ENCODE measurements around the gene DDOST. TPM values are rescaled to one million over a fixed set of nuclear protein-coding genes. Genes with fewer than 3 reads are reported as not detected.
A peak's percentile ranks its signal among the peaks of the same experiment; 100 is the strongest.

Gene DDOST
- total RNA-seq, 1 donor from 2014 or later: 104 TPM

DNA sequence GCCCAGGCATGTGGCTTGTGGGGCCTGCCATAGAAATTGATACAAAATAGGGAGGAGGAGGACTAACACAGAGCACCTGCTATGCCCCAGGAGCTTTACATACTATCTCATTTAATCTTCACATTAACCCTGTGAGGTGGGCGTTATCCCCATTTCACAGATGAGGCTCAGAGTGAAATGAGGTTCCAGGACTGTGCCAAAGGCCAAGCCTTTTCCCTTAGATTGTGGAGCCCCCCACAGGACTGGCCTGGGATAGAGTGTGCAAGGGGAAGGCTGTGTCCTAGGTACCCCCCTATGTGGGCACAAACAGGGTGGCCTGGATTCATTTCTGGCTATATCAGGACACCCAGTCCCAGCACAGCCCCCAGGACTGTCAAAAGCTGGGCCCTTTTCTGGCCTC is 2.2 kb upstream of the DDOST start:
- ATAC-seq (no peak), DNase-seq (ENCODE audit: low spot score) (no peak)

- no peak for DNase-seq (ENCODE audit: low spot score)
- no peak for ATAC-seq
These were observed 924 bp upstream of the DDOST start for GRCh38 chr1:20662110-20662475.

GRCh38 chr1:20660847-20661206 is 342 bp downstream of the DDOST start:
- no peak for ATAC-seq
- no peak for DNase-seq (ENCODE audit: low spot score)

DNA sequence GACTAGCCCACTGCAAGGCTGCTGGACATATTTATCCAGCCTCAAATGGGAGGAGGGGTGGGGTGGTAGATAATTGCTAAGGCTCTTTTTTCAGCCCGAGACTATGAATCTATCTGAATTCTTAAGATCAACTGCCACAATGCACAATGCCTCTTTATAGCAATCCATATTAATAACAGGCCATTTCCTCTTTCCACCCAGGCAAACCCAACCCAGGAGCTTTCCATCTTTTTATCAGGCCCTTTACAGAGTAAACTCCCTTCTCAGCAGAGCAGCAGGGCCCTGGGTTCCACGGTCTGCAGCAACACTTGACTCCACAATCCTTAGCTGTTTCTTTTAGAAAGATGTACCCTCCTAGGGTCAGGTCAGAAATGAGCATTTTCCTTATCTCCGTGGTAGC is 806 bp downstream of the DDOST start:
- no peak for ATAC-seq

GRCh38 chr1:20658166-20658915 is 2.8 kb downstream of the DDOST start:
- ATAC-seq: no peak

More for the DNA sequence above, 806 bp downstream of the DDOST start:
- no peak for DNase-seq (ENCODE audit: low spot score)

GRCh38 chr1:20657024-20657423 is 4.1 kb downstream of the DDOST start:
- ATAC-seq: no peak
- DNase-seq (ENCODE audit: low spot score): no peak

More at GRCh38 chr1:20658166-20658915, 2.8 kb downstream of the DDOST start:
- DNase-seq (ENCODE audit: low spot score): no peak

DNA sequence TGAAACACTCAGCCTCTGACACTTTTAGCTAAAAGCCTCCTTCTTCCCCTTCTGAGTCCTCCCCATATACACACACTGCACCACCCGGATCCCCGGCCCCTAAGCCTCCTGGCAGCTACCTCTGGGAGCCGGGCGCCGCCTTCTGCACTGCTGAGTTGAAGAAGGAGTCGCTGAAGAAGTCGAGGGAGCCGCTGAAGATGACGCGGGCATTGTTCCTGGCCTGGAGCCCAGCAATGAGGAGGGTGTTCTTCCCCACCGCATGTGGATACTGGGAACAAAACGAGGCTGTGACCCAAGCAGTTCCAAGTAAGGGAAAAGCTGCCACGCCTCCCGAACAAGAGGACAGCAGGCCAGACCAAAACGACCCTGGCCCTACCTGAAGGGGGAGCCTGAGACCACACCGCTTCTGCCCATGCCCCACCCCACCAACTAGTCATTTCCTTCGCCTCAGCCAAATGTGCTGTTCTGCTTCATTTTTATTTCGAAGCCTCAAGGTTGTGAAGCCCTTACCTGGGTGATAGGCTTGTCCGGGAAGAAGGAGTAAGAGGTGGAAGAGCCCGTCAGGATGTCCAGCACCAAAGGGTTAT is 7.0 kb downstream of the DDOST start:
- DNase-seq (ENCODE audit: low spot score): no peak
- ATAC-seq: no peak

DNA sequence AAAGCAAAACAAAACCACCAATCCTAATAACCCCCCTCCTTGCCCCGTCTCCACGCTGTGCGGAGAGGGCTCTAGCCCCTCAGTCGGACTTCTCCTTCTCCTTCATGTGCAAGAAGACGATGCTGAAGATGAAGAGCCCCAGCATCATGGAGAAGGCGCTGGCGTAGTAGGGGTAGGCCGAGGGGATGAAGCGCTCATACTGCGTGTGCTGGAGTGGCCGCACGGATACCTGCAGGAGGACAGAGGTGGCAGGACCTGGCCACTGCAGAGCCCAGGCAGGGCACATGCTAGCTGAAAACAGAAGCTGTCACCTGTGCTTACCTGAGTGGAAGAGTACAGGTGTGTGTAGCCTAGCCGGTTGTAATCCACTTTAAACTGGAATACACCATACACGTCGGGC is 8.9 kb downstream of the DDOST start:
- ATAC-seq (no peak), DNase-seq (ENCODE audit: low spot score) (no peak)

DNA sequence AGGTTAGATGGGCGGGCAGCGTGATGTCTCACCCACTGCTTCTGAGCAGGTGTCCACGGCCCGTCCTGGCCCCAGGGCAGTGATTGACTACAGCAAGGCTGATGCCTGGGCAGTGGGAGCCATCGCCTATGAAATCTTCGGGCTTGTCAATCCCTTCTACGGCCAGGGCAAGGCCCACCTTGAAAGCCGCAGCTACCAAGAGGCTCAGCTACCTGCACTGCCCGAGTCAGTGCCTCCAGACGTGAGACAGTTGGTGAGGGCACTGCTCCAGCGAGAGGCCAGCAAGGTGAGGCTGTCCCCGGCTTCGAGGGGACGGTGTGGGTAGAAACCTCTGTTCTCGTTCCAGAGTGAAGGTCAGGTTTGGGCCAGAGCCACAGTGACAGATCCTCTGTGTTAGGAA is 12.2 kb downstream of the DDOST start:
- ATAC-seq (no peak), DNase-seq (ENCODE audit: low spot score) (no peak)

DNA sequence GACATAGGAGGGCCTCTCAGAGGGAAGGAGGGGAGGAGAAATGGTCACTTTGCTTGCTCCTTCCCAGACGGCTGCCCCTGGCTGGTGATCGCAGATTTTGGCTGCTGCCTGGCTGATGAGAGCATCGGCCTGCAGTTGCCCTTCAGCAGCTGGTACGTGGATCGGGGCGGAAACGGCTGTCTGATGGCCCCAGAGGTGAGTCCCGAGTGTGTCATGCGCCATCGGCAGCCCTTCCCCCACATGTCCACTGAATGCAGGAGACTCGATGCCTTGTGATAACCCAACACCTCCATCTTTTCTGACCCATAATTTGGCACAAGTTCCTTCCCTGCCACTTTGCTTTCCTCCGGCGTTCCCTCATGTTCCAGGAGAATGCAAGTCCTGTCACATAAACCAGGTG is 12.7 kb downstream of the DDOST start:
- no peak for DNase-seq (ENCODE audit: low spot score)
- no peak for ATAC-seq

GRCh38 chr1:20645414-20645813 is 15.8 kb downstream of the DDOST start:
- no peak for ATAC-seq
- DNase-seq (ENCODE audit: low spot score): no peak

- no peak for ATAC-seq
- DNase-seq (ENCODE audit: low spot score): no peak
These were observed 16.8 kb downstream of the DDOST start for GRCh38 chr1:20644416-20644815.

DNA sequence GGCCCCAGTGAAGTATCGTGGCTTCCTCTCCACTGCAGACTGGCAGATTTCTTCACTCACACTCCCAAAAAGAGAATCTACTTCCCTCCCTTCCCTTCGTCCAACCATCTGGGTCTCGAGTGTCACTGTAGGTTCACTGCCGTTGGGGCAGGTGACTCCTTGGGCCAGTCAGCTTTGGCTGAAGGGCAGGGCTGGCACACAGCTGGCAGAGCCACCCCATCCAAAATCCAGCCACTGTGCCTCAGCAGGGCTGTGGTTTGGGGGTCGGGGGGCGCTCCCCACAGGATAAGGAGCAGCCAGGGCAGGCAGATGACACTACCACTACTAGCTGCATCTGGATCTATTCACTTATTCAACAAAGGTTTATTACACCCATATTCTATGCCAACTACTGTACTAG is 18.1 kb downstream of the DDOST start:
- DNase-seq (ENCODE audit: low spot score) (no peak), ATAC-seq (no peak)

DNA sequence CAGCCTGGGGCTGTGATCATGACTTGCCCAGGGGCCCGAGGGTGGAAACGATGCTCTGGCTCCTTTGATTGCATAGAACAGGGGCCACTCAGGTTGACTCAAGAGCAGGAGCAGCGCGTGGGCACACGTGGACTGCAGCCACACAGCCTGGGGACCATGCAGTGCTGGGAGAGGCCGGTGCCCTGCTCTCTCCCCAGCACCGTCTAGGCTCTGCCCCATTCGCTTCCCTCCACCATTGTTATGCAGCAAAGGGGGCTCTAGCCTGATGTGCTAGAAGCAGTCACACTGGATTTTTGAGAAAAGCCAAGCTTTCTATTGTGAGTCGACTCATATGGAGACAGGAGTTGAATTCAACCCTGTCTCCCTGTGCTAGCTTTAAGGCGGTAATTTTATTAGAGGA is 19.2 kb downstream of the DDOST start:
- DNase-seq (ENCODE audit: low spot score) (no peak), ATAC-seq (no peak)

DNA sequence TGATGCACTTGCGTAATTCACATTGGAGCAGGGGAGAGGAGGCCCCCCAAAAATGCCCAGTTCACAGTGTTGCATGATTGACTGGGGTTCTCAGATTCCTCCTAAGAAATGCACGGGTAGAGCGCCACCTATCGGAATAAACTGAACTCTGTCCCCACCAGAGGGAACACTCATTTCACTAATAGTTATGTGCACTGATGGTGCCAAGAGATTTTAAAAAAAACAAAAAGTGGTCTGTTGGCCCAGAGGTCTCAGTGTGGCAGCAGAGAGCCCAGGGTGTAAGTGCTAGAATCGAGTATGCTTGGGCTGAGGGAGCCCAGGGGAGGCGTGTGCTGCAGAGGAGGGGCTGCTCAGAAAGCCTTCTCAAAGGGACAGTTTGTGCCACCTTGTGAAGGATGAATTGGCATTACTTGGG is 21.0 kb downstream of the DDOST start:
- no peak for DNase-seq (ENCODE audit: low spot score)
- peak; percentile 79 for ATAC-seq

- ATAC-seq: no peak
- DNase-seq (ENCODE audit: low spot score): no peak
These were observed 24.3 kb downstream of the DDOST start for GRCh38 chr1:20636785-20637347.

DNA sequence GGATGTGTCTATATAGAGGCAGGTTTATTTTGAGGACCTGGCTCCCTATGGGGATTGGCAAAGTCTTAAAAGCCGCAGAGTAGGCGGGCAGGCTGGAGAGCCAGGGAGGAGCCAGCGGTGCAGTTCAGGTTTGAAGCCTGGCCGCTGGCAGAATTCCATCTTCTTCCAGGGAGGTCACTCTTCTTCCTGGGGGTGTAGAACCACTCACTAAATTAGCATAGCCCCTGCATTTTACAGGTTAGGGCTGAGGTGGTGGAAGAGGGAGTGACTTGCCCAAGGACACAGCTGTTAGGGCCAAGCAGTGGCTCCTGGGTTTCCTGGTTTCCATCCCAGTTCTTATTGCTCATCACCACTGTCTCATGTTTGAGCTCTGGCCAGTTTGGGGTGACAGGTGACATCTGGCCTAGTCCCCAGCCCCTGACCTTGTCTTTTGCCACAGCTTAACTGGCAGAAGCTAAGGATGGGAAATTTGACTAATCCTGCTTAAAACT is 26.5 kb downstream of the DDOST start:
- ATAC-seq: peak; percentile 59
- DNase-seq (ENCODE audit: low spot score): peak; percentile 70

DNA sequence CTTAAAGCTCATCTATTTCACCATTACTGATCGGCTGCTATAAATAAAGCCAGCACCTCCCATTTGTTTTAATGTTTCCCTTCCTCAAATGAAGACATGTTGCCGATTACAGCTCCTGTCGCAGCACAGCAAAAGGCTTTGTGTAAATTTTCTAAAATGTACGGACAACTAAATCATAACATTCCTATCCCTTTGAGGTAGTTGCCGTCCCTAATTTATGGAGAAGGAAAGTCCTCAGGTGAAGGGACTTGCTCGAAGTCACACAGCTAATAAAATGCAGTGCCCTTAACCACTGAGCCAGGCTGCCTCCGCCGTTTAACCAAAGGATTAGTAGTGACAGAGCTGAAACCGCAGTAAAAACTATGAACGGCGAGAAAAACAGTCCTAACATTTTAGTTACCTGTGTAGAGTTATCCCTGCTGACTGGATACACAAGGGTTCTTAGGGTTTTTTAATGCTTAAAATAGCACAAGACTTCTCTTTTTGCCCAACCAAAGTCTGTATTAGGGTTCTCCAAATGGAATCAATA is 27.0 kb downstream of the DDOST start:
- no peak for ATAC-seq
- no peak for DNase-seq (ENCODE audit: low spot score)

DNA sequence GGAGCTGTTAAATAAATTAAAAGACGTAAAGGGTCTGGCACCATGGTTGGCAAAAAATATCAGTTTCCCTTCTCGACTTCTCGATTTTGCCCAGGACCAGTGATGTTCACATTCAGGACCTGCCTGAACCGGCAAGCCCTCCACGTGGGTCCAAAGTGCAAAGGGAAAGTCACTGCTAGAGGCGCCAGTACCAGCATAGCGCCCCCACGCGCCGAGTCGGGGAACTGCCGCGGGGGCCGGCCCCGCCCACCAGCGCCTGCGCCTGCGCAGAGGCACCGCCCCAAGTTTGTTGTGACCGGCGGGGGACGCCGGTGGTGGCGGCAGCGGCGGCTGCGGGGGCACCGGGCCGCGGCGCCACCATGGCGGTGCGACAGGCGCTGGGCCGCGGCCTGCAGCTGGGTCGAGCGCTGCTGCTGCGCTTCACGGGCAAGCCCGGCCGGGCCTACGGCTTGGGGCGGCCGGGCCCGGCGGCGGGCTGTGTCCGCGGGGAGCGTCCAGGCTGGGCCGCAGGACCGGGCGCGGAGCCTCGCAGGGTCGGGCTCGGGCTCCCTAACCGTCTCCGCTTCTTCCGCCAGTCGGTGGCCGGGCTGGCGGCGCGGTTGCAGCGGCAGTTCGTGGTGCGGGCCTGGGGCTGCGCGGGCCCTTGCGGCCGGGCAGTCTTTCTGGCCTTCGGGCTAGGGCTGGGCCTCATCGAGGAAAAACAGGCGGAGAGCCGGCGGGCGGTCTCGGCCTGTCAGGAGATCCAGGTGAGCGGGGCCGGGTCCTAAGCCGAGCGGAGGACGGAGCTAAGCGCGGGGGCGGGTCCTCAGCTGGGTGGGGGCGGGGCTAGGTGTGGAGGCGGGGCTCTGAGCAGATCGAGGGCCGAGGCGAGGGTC is 27.7 kb downstream of the DDOST start, which contains the start of gene PINK1:
Gene PINK1 (plus strand): TSS at position 269 of the 875 bp plus-strand sequence. CDS start 91 bp downstream, at position 360.
- peak; percentile 89 for ATAC-seq
- peak; percentile 93 for DNase-seq (ENCODE audit: low spot score)

- ATAC-seq: no peak
- DNase-seq (ENCODE audit: low spot score): no peak
These were observed 28.8 kb downstream of the DDOST start for GRCh38 chr1:20632386-20632785.

DNA sequence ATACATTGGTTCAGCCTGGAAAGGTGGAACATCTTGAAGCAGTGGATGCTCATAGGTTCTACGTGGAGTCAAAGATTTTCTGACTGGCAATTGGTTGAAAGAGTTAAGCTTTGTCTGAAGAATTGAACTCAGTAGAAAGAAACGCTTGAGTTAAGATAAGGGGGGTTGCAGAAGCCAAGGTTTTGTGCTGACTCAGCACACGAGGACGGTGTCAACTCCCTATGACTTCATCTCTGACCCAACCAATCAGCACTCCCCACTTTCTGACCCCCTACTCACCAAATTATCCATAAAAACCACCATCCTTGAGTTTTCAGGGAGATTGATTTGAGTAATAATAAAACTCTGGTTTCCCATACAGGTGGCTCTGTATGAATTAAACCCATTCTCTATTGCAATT is 30.4 kb downstream of the DDOST start:
- no peak for DNase-seq (ENCODE audit: low spot score)
- ATAC-seq: no peak
